Hematopoietic multipotent progenitor cell treated with erythropoietin and hydrocortisone succinate and interleukin-3 and kit ligand, for 15 days (in vitro differentiated cells): ENCODE results near the gene HSBP1L1.
"Not testable (repeated sequence)": the region's sequence is repeated elsewhere in the genome, so short reads cannot be mapped to it uniquely, and the experiment has no call there.

Experiments used
- DNase-seq: peaks from one replicate; pipeline ENCODE4 v3.0.0-alpha.2; 2015; ENCODE audit warnings: low spot score

Gene HSBP1L1

GRCh38 chr18:79986726-79987125 lies 22.3 kb downstream of the HSBP1L1 start:
- DNase-seq = no peak

- no peak for DNase-seq
These were observed 23.1 kb downstream of the HSBP1L1 start for GRCh38 chr18:79987566-79987965.

- peak; percentile 46 for DNase-seq
These were observed 23.6 kb downstream of the HSBP1L1 start for GRCh38 chr18:79988071-79988450.

GRCh38 chr18:79988451-79989194 lies 24.2 kb downstream of the HSBP1L1 start, which contains the start of gene TXNL4A:
TSS of gene TXNL4A (minus strand) at chr18:79988563. CDS start at chr18:79988392, 171 bp downstream.
- DNase-seq = peak; percentile 87

GRCh38 chr18:79989195-79989497 lies 24.7 kb downstream of the HSBP1L1 start:
- no peak for DNase-seq

GRCh38 chr18:79991494-79991893 lies 27.1 kb downstream of the HSBP1L1 start:
- DNase-seq = no peak

GRCh38 chr18:79999701-80000100 lies 35.3 kb downstream of the HSBP1L1 start:
- not testable (repeated sequence) for DNase-seq

GRCh38 chr18:80000877-80001276 lies 36.4 kb downstream of the HSBP1L1 start:
- DNase-seq = no peak

GRCh38 chr18:80002468-80002867 lies 38.0 kb downstream of the HSBP1L1 start:
- no peak for DNase-seq

- no peak for DNase-seq
These were observed 40.3 kb downstream of the HSBP1L1 start for GRCh38 chr18:80004600-80005342.

GRCh38 chr18:80006724-80007123 lies 42.3 kb downstream of the HSBP1L1 start:
- DNase-seq = no peak

- no peak for DNase-seq
These were observed 45.5 kb downstream of the HSBP1L1 start for GRCh38 chr18:80009661-80010550.

- DNase-seq = no peak
These were observed 46.1 kb downstream of the HSBP1L1 start for GRCh38 chr18:80010551-80010906.

- DNase-seq = not testable (repeated sequence)
These were observed 47.2 kb downstream of the HSBP1L1 start for GRCh38 chr18:80011496-80012137.

GRCh38 chr18:80012714-80013113 lies 48.3 kb downstream of the HSBP1L1 start:
- DNase-seq = no peak
